Gastrocnemius medialis (tissue), 4 donors: ENCODE measurements around the gene PARM1. TPM values are rescaled to one million over a fixed set of nuclear protein-coding genes. Genes with fewer than 3 reads are reported as not detected.

ENCODE experiments used
- ATAC-seq, 2 donors: fragments of 150-250 bp; one replicate each; pipeline ENCODE4 v1.9.1; 2016
- DNase-seq, 2 donors: peaks; one replicate each; pipeline ENCODE4 v3.0.0-alpha.2; 2019
- H3K27ac ChIP-seq, 4 donors: fragments of 200-600 bp; sonication (generic); 1 replicate in 1 of 4; 2 replicates in 3 of 4; pipeline ENCODE4 v1.5.1; 2016 to 2018; ENCODE audit warnings: mild to moderate bottlenecking in 2 of 4, moderate library complexity in 1 of 4
- H3K27me3 ChIP-seq, 3 donors: fragments of 200-600 bp; sonication (generic) in 2 of 3; 1 replicate in 1 of 3; 2 replicates in 2 of 3; pipeline versions ENCODE4 v1.5.1 to v1.6.0; 2016 to 2019; ENCODE audit warnings: mild to moderate bottlenecking in 1 of 3, moderate library complexity in 1 of 3
- H3K36me3 ChIP-seq, 2 donors: fragments of 200-600 bp; sonication (generic) in 1 of 2; one replicate each; pipeline ENCODE4 v1.5.1; 2017 to 2018
- H3K4me1 ChIP-seq, 2 donors: fragments of 200-600 bp; sonication (generic) in 1 of 2; one replicate each; pipeline ENCODE4 v1.5.1; 2016 to 2017; ENCODE audit warnings: mild to moderate bottlenecking in 2 of 2
- H3K4me3 ChIP-seq, 4 donors: fragments of 200-600 bp; sonication (generic) in 3 of 4; 1 replicate in 1 of 4; 2 replicates in 3 of 4; pipeline ENCODE4 v1.5.1; 2016 to 2019; ENCODE audit warnings: mild to moderate bottlenecking in 2 of 4
- H3K9me3 ChIP-seq, 3 donors: fragments of 200-600 bp; sonication (generic) in 2 of 3; 1 replicate in 1 of 3; 2 replicates in 2 of 3; pipeline ENCODE4 v1.5.1; 2016 to 2019
- CTCF ChIP-seq, 5 experiments: fragments of 450-650 bp in 3 of 5; fragments of 200-600 bp in 2 of 5; sonication (generic) in 2 of 5; IDR thresholded peaks in 4 of 5; conservative IDR thresholded peaks in 1 of 5; 1 replicate in 4 of 5; 2 replicates in 1 of 5; pipeline ENCODE4 v1.5.1; 2016 to 2019; ENCODE audit warnings: antibody characterized with exemption in 5 of 5, mild to moderate bottlenecking in 3 of 5, moderate library complexity in 3 of 5
- POLR2A ChIP-seq, 2 donors: fragments of 450-650 bp; IDR thresholded peaks; one replicate each; pipeline ENCODE4 v1.6.1; 2017; ENCODE audit warnings: antibody characterized with exemption in 2 of 2, mild to moderate bottlenecking in 2 of 2, moderate library complexity in 2 of 2
- in situ Hi-C, 4 donors: fragments of 200-750 bp; cut with MboI; loops; one replicate each; pipeline versions ENCODE4 v1.15.0 to v1.8.0; 2017; ENCODE audit warnings: low sequenced_read_pairs in 4 of 4
- intact Hi-C: fragments of 100-400 bp; cut with DNase I; formaldehyde crosslinking; loops from one replicate; pipeline ENCODE4 v1.15.1; 2023; ENCODE audit warnings: low total_unique reads
- total RNA-seq, 4 donors: library from RNA; depleted of rRNA; stranded (reverse); fragments of >200 nt; gene quantifications; one replicate each; pipeline versions ENCODE4 v1.1.0 to v1.2.3, GENCODE V29; 2016

Gene PARM1
- total RNA-seq, 4 donors from 2014 or later = 9.3 to 13.1 (median 10.3) TPM

DNA sequence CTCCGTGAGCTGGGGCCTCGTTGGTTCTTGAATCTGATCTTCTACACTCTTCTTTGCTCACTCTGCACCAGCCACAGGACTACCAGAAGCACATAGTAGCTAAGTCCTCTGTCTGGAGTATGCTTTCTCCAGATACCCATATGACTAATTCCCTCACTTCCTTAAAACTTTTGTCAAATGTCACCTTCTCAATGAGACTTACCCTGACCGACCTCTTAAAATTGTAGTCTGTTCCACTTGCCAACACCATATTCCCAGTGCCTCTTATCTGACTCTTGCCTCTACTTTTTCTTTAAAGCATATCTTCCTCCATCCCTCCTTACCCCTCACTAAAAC is 10.0 kb downstream of the PARM1 start:
- no peak for DNase-seq
- no peaks in the 10 kb centered on the region for H3K9me3 ChIP-seq
- intact Hi-C loops = no loop called here
- no peaks in the 10 kb centered on the region for H3K4me1 ChIP-seq
- ATAC-seq = no peak
- H3K36me3 ChIP-seq = no peaks in the 10 kb centered on the region
- H3K27ac ChIP-seq = no peak overlapping the region
- TF ChIP-seq CTCF (IDR thresholded peaks at IDR 0.05 in 4 of 5, conservative IDR thresholded peaks at IDR 0.05 in 1 of 5) (no peak), POLR2A (IDR thresholded peaks at IDR 0.05) (no peak)
- no peaks in the 10 kb centered on the region for H3K27me3 ChIP-seq
- H3K4me3 ChIP-seq = no peak overlapping the region
- in situ Hi-C loops = loop anchor here in 3 of 4 donors (25.0 kb wide), 2 partner anchors 169 to 544 kb away; no protein-coding TSS in a partner anchor

- Histone ChIP-seq H3K27ac (no peak overlapping the region), H3K4me1 (no peaks in the 10 kb centered on the region), H3K27me3 (no peaks in the 10 kb centered on the region), H3K9me3 (no peaks in the 10 kb centered on the region), H3K36me3 (no peaks in the 10 kb centered on the region), H3K4me3 (no peak overlapping the region)
- no peak for DNase-seq
- intact Hi-C loops (no loop called here), in situ Hi-C loops (loop anchor here in 3 of 4 donors (25.0 kb wide), 2 partner anchors 168 to 543 kb away; no protein-coding TSS in a partner anchor)
- no peak for ATAC-seq
- TF ChIP-seq CTCF (IDR thresholded peaks at IDR 0.05 in 4 of 5, conservative IDR thresholded peaks at IDR 0.05 in 1 of 5) (no peak), POLR2A (IDR thresholded peaks at IDR 0.05) (no peak)
These were observed 11.5 kb downstream of the PARM1 start for GRCh38 chr4:74944354-74944793.

GRCh38 chr4:74946196-74946595 is 13.3 kb downstream of the PARM1 start:
- no peaks in the 10 kb centered on the region for H3K9me3 ChIP-seq
- H3K4me1 ChIP-seq = no peaks in the 10 kb centered on the region
- H3K4me3 ChIP-seq = no peak overlapping the region
- H3K27ac ChIP-seq = no peak overlapping the region
- TF ChIP-seq POLR2A (IDR thresholded peaks at IDR 0.05) (no peak), CTCF (IDR thresholded peaks at IDR 0.05 in 4 of 5, conservative IDR thresholded peaks at IDR 0.05 in 1 of 5) (no peak)
- no peaks in the 10 kb centered on the region for H3K27me3 ChIP-seq
- intact Hi-C loops = no loop called here
- DNase-seq (no peak), ATAC-seq (no peak)
- in situ Hi-C loops = loop anchor here in 3 of 4 donors (25.0 kb wide), 2 partner anchors 166 to 541 kb away; no protein-coding TSS in a partner anchor
- no peaks in the 10 kb centered on the region for H3K36me3 ChIP-seq

DNA sequence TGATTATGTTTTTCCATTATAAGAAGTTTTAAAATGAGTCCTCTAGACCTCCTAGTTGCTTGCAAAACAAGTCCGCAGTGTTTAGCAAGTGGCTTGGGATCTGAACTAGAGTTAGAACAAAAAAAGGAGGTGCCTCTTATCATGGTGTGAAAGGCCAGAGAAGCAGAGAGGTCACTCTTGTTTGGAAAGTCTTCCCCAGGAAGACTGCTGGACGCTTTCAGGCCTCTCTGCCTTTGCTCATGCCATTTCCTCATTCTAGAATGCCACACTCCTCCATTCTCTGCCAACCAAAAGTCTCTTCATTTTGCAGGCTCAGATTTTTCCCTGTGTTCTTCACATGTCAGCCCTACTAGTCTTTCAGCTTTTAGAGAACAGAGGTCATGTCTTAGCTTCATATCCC is 14.9 kb downstream of the PARM1 start:
- Histone ChIP-seq H3K36me3 (no peaks in the 10 kb centered on the region), H3K27ac (no peak overlapping the region), H3K4me1 (no peaks in the 10 kb centered on the region), H3K4me3 (no peak overlapping the region), H3K9me3 (no peaks in the 10 kb centered on the region), H3K27me3 (no peaks in the 10 kb centered on the region)
- TF ChIP-seq POLR2A (IDR thresholded peaks at IDR 0.05) (no peak), CTCF (IDR thresholded peaks at IDR 0.05 in 4 of 5, conservative IDR thresholded peaks at IDR 0.05 in 1 of 5) (no peak)
- no peak for DNase-seq
- intact Hi-C loops = no loop called here
- ATAC-seq = no peak
- in situ Hi-C loops = loop anchor here in 3 of 4 donors (25.0 kb wide), 2 partner anchors 165 to 540 kb away; no protein-coding TSS in a partner anchor

- H3K9me3 ChIP-seq = no peaks in the 10 kb centered on the region
- TF ChIP-seq CTCF (IDR thresholded peaks at IDR 0.05 in 4 of 5, conservative IDR thresholded peaks at IDR 0.05 in 1 of 5) (no peak), POLR2A (IDR thresholded peaks at IDR 0.05) (no peak)
- no peak for DNase-seq
- H3K4me1 ChIP-seq = peaks cover 3% of the 10 kb centered on the region in 2 donors
- H3K27me3 ChIP-seq = no peaks in the 10 kb centered on the region
- H3K27ac ChIP-seq = no peak overlapping the region
- no peaks in the 10 kb centered on the region for H3K36me3 ChIP-seq
- H3K4me3 ChIP-seq = no peak overlapping the region
- intact Hi-C loops (no loop called here), in situ Hi-C loops (loop anchor here in 3 of 4 donors (25.0 kb wide), 2 partner anchors 164 to 539 kb away; no protein-coding TSS in a partner anchor)
- ATAC-seq = no peak
These were observed 15.3 kb downstream of the PARM1 start for GRCh38 chr4:74948236-74948635.
